PC-3 (cell line): ENCODE data around the gene DLGAP1.

Experiments
- EZH2 ChIP-seq: fragments of 300-600 bp; sonication (generic); IDR thresholded peaks from one replicate; pipeline ENCODE4 v1.6.1; 2017; ENCODE audit warnings: antibody characterized with exemption, mild to moderate bottlenecking, low read length; ENCODE audit not compliant: unreplicated experiment
- EZH2phosphoT487 ChIP-seq: fragments of 300-600 bp; sonication (generic); IDR thresholded peaks from 2 replicates; pipeline ENCODE4 v1.6.1; 2018; ENCODE audit warnings: mild to moderate bottlenecking, antibody characterized with exemption, low read length, borderline replicate concordance
- TF ChIP-seq, protein P1 (sequence below): fragments of 300-600 bp; sonication (generic); conservative IDR thresholded peaks from 2 replicates; pipeline ENCODE4 v1.5.1; 2017; ENCODE audit warnings: antibody characterized with exemption, low read depth, mild to moderate bottlenecking, low read length

- no peak for TF ChIP-seq EZH2
- TF ChIP-seq, protein P1, sequence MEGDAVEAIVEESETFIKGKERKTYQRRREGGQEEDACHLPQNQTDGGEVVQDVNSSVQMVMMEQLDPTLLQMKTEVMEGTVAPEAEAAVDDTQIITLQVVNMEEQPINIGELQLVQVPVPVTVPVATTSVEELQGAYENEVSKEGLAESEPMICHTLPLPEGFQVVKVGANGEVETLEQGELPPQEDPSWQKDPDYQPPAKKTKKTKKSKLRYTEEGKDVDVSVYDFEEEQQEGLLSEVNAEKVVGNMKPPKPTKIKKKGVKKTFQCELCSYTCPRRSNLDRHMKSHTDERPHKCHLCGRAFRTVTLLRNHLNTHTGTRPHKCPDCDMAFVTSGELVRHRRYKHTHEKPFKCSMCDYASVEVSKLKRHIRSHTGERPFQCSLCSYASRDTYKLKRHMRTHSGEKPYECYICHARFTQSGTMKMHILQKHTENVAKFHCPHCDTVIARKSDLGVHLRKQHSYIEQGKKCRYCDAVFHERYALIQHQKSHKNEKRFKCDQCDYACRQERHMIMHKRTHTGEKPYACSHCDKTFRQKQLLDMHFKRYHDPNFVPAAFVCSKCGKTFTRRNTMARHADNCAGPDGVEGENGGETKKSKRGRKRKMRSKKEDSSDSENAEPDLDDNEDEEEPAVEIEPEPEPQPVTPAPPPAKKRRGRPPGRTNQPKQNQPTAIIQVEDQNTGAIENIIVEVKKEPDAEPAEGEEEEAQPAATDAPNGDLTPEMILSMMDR, result no peak
- TF ChIP-seq EZH2phosphoT487, result no peak
Observed at GRCh38 chr18:4016391-4017049, 438.6 kb downstream of the DLGAP1 start.
